ENCODE measurements around the gene BSN.

BSN gene

GRCh38 chr3:49553692-49554632 is at the start of gene BSN:
TSS of gene BSN (plus strand) at chr3:49554477. CDS start at chr3:49554603, 126 bp downstream.
- TF ChIP-seq CTCF (IDR thresholded peaks at IDR 0.05; ENCODE audit: poor library complexity, severe bottlenecking): no peak
- no peaks in the 10 kb centered on the region for H3K4me1 ChIP-seq (ENCODE audit: insufficient read depth, poor library complexity, severe bottlenecking)
- H3K9me3 ChIP-seq (ENCODE audit: severe bottlenecking): no peaks in the 10 kb centered on the region
- DNase-seq (ENCODE audit: low spot score): peak; percentile 81
- peak; percentile 71 for ATAC-seq (ENCODE audit: low read depth)
- peak within 1 kb of the TSS; percentile 70 for H3K4me3 ChIP-seq (ENCODE audit: severe bottlenecking)
- H3K27me3 ChIP-seq (ENCODE audit: insufficient read depth, poor library complexity, severe bottlenecking): no peaks in the 10 kb centered on the region
- no peak within 1 kb of the TSS for H3K27ac ChIP-seq (ENCODE audit: poor library complexity, severe bottlenecking)
- H3K36me3 ChIP-seq (ENCODE audit: low read depth): no peaks in the 10 kb centered on the region

GRCh38 chr3:49506906-49507305 is 47.4 kb upstream of the BSN start:
- ATAC-seq (ENCODE audit: low read depth): no peak
- no peak for TF ChIP-seq CTCF (IDR thresholded peaks at IDR 0.05; ENCODE audit: poor library complexity, severe bottlenecking)
- Histone ChIP-seq H3K4me3 (ENCODE audit: severe bottlenecking) (no peak overlapping the region), H3K4me1 (ENCODE audit: insufficient read depth, poor library complexity, severe bottlenecking) (peaks cover 4% of the 10 kb centered on the region), H3K27ac (ENCODE audit: poor library complexity, severe bottlenecking) (no peak overlapping the region), H3K36me3 (ENCODE audit: low read depth) (peaks cover 15% of the 10 kb centered on the region), H3K9me3 (ENCODE audit: severe bottlenecking) (no peaks in the 10 kb centered on the region), H3K27me3 (ENCODE audit: insufficient read depth, poor library complexity, severe bottlenecking) (no peaks in the 10 kb centered on the region)
- DNase-seq (ENCODE audit: low spot score): no peak

- H3K27ac ChIP-seq (ENCODE audit: poor library complexity, severe bottlenecking): no peak overlapping the region
- no peaks in the 10 kb centered on the region for H3K4me1 ChIP-seq (ENCODE audit: insufficient read depth, poor library complexity, severe bottlenecking)
- peaks cover 36% of the 10 kb centered on the region for H3K36me3 ChIP-seq (ENCODE audit: low read depth)
- no peaks in the 10 kb centered on the region for H3K27me3 ChIP-seq (ENCODE audit: insufficient read depth, poor library complexity, severe bottlenecking)
- no peaks in the 10 kb centered on the region for H3K9me3 ChIP-seq (ENCODE audit: severe bottlenecking)
- ATAC-seq (ENCODE audit: low read depth) (no peak), DNase-seq (ENCODE audit: low spot score) (no peak)
- TF ChIP-seq CTCF (IDR thresholded peaks at IDR 0.05; ENCODE audit: poor library complexity, severe bottlenecking): no peak
- no peak overlapping the region for H3K4me3 ChIP-seq (ENCODE audit: severe bottlenecking)
Measured at GRCh38 chr3:49509028-49509561, 45.2 kb upstream of the BSN start.

GRCh38 chr3:49511639-49512038 is 42.6 kb upstream of the BSN start:
- no peaks in the 10 kb centered on the region for H3K9me3 ChIP-seq (ENCODE audit: severe bottlenecking)
- H3K27me3 ChIP-seq (ENCODE audit: insufficient read depth, poor library complexity, severe bottlenecking): no peaks in the 10 kb centered on the region
- H3K27ac ChIP-seq (ENCODE audit: poor library complexity, severe bottlenecking): no peak overlapping the region
- peaks cover 44% of the 10 kb centered on the region for H3K36me3 ChIP-seq (ENCODE audit: low read depth)
- DNase-seq (ENCODE audit: low spot score) (no peak), ATAC-seq (ENCODE audit: low read depth) (no peak)
- H3K4me3 ChIP-seq (ENCODE audit: severe bottlenecking): no peak overlapping the region
- H3K4me1 ChIP-seq (ENCODE audit: insufficient read depth, poor library complexity, severe bottlenecking): no peaks in the 10 kb centered on the region
- no peak for TF ChIP-seq CTCF (IDR thresholded peaks at IDR 0.05; ENCODE audit: poor library complexity, severe bottlenecking)
